CD4-positive, alpha-beta T cell (primary cell): ENCODE measurements around the gene DVL2. TPM values are rescaled to one million over a fixed set of nuclear protein-coding genes. Genes with fewer than 3 reads are reported as not detected.

ENCODE experiments used
- ATAC-seq: fragments of 200-7000 bp; cut with Tn5 transposase; one replicate; pipeline ENCODE4 v1.10.0; 2022; ENCODE audit warnings: mild to moderate bottlenecking; ENCODE audit not compliant: poor library complexity
- CTCF ChIA-PET: fragments of 350-600 bp; sonication (Branson Sonifier 250); formaldehyde crosslinking; loops from one replicate; lab custom pipeline; 2021; ENCODE audit warnings: antibody characterized with exemption, inconsistent platforms; lab: Charles Lee
- POLR2A ChIA-PET: fragments of 350-600 bp; sonication (Branson Sonifier 250); formaldehyde crosslinking; loops from one replicate; lab custom pipeline; 2021; ENCODE audit warnings: antibody characterized with exemption, inconsistent platforms; lab: Charles Lee
- DNase-seq, 14 experiments: peaks; one replicate each; pipeline ENCODE4 v3.0.0-alpha.2; 2013 to 2020; ENCODE audit warnings: mixed read lengths in 2 of 14
- H3K27ac ChIP-seq, 2 donors: one replicate each; pipeline versions ENCODE4 v1.5.1 to v1.7.0; 2013; ENCODE audit warnings: low read length in 2 of 2, low read depth in 1 of 2, mild to moderate bottlenecking in 1 of 2
- H3K27me3 ChIP-seq, 2 experiments: 1 replicate in 1 of 2; 2 replicates in 1 of 2; pipeline versions ENCODE4 v1.6.1 to v1.7.0; 2013; ENCODE audit warnings: low read length in 2 of 2, control low read depth in 1 of 2, mild to moderate bottlenecking in 1 of 2, moderate library complexity in 1 of 2; ENCODE audit not compliant: insufficient read depth in 2 of 2, control insufficient read depth in 1 of 2
- H3K36me3 ChIP-seq: one replicate; pipeline ENCODE4 v1.6.1; 2013; ENCODE audit warnings: low read length, control low read depth; ENCODE audit not compliant: insufficient read depth
- H3K4me1 ChIP-seq: one replicate; pipeline ENCODE4 v1.6.1; 2013; ENCODE audit warnings: low read length, control low read depth; ENCODE audit not compliant: insufficient read depth
- H3K4me3 ChIP-seq: one replicate; pipeline ENCODE4 v1.5.1; 2013; ENCODE audit warnings: mild to moderate bottlenecking, low read length, moderate library complexity
- H3K9me3 ChIP-seq, 2 experiments: 1 replicate in 1 of 2; 2 replicates in 1 of 2; pipeline versions ENCODE4 v1.6.1 to v1.7.0; 2013; ENCODE audit warnings: low read length in 2 of 2, mild to moderate bottlenecking in 2 of 2, control low read depth in 1 of 2, moderate library complexity in 1 of 2; ENCODE audit not compliant: control insufficient read depth in 1 of 2, insufficient read depth in 1 of 2
- H3K27ac Mint-ChIP-seq: one replicate; pipeline ENCODE4 v1.8.0; 2020; ENCODE audit warnings: mixed read lengths
- H3K27me3 Mint-ChIP-seq: one replicate; pipeline ENCODE4 v1.8.0; 2021; ENCODE audit warnings: mixed read lengths
- H3K36me3 Mint-ChIP-seq: one replicate; pipeline ENCODE4 v1.8.0; 2021; ENCODE audit warnings: low read depth, mixed read lengths
- H3K4me1 Mint-ChIP-seq: one replicate; pipeline ENCODE4 v1.8.0; 2021; ENCODE audit warnings: low read depth, mixed read lengths
- H3K4me3 Mint-ChIP-seq: one replicate; pipeline ENCODE4 v1.8.0; 2020; ENCODE audit warnings: mild to moderate bottlenecking, mixed read lengths
- H3K9me3 Mint-ChIP-seq: one replicate; pipeline ENCODE4 v1.8.0; 2020; ENCODE audit warnings: mixed read lengths
- CTCF ChIP-seq: fragments of 200-600 bp; IDR thresholded peaks from one replicate; pipeline ENCODE4 v1.8.0; 2022; ENCODE audit warnings: antibody characterized with exemption, mild to moderate bottlenecking
- intact Hi-C, 2 experiments: fragments of 100-400 bp; cut with DNase I in 1 of 2; cut with micrococcal nuclease in 1 of 2; formaldehyde crosslinking; loops; one replicate each; pipeline versions ENCODE4 v1.15.1 to v1.9.0; 2023 to 2025; cut with DNase I, micrococcal nuclease
- total RNA-seq, 174 experiments: library from RNA in 2 of 174; stranded (reverse) in 2 of 174; gene quantifications; one replicate each; pipeline ENCODE4 v1.2.3 and lab custom pipeline; 2021 to 2026

The DVL2 gene
- total RNA-seq, 2 experiments from 2014 or later, result 40.9 to 41.3 TPM

- H3K36me3 Mint-ChIP-seq, result peaks cover 37% of the 10 kb centered on the region
- no peak for TF ChIP-seq CTCF
- Histone ChIP-seq H3K4me1 (peaks cover 41% of the 10 kb centered on the region), H3K27me3 (no peaks in the 10 kb centered on the region), H3K36me3 (peaks cover 55% of the 10 kb centered on the region), H3K4me3 (no peak overlapping the region), H3K27ac (peak overlapping the region in 1 of 2 donors; percentile 13), H3K9me3 (no peaks in the 10 kb centered on the region)
- H3K27ac Mint-ChIP-seq, result no peak overlapping the region
- peaks cover 35% of the 10 kb centered on the region for H3K4me1 Mint-ChIP-seq
- DNase-seq (peak in 1 of 14 experiments; percentile 15), ATAC-seq (no peak)
- H3K27me3 Mint-ChIP-seq, result no peaks in the 10 kb centered on the region
- no peaks in the 10 kb centered on the region for H3K9me3 Mint-ChIP-seq
- ChIA-PET CTCF (interaction anchor here (1.1 to 3.4 kb wide), 3 partner anchors 13 to 74 kb away, joined by 3 to 19 read pairs (median 3); partner anchors contain the start of gene DVL2), POLR2A (interaction anchor here (1.0 to 13.1 kb wide), 3 partner anchors 15 to 114 kb away, joined by 3 to 234 read pairs (median 4); partner anchors contain the start of genes ACAP1, DVL2, GABARAP and NEURL4)
- intact Hi-C loops, result loop anchor here in 1 of 2 experiments (5.0 kb wide), 1 partner anchor 85 kb away; the partner anchor contains the start of gene EIF5A
- peak overlapping the region; percentile 34 for H3K4me3 Mint-ChIP-seq
Measured at GRCh38 chr17:7222093-7222971, 12.0 kb downstream of the DVL2 start.

- Histone ChIP-seq H3K27me3 (no peaks in the 10 kb centered on the region), H3K4me3 (no peak overlapping the region), H3K4me1 (peaks cover 47% of the 10 kb centered on the region), H3K9me3 (no peaks in the 10 kb centered on the region), H3K36me3 (peaks cover 48% of the 10 kb centered on the region), H3K27ac (peak overlapping the region; percentile 13 to 72)
- H3K27ac Mint-ChIP-seq, result no peak overlapping the region
- no peak for TF ChIP-seq CTCF
- H3K4me3 Mint-ChIP-seq, result peak overlapping the region; percentile 95
- H3K9me3 Mint-ChIP-seq, result no peaks in the 10 kb centered on the region
- intact Hi-C loops, result loop anchor here (2.0 to 5.0 kb wide), 2 partner anchors 75 to 86 kb away; partner anchors contain the start of gene EIF5A (in 1 of the 2)
- ChIA-PET CTCF (interaction anchor here (0.6 to 3.4 kb wide), 19 partner anchors 11 to 176 kb away, joined by 3 to 31 read pairs (median 4); partner anchors contain the start of genes ACAP1, CTDNEP1, DVL2 and ELP5), POLR2A (interaction anchor here (1.0 to 13.1 kb wide), 8 partner anchors 16 to 258 kb away, joined by 3 to 234 read pairs (median 6); partner anchors contain the start of genes ACAP1, CTDNEP1, DVL2 and ELP5)
- H3K4me1 Mint-ChIP-seq, result peaks cover 39% of the 10 kb centered on the region
- DNase-seq (no peak), ATAC-seq (no peak)
- peaks cover 29% of the 10 kb centered on the region for H3K36me3 Mint-ChIP-seq
- H3K27me3 Mint-ChIP-seq, result no peaks in the 10 kb centered on the region
Measured at GRCh38 chr17:7221278-7222092, 12.8 kb downstream of the DVL2 start.
